T1000 (cell line): ENCODE data around the gene GPATCH11.

Experiments
- DNase-seq: peaks from one replicate; lab custom pipeline; 2025; ENCODE audit warnings: mixed read lengths; lab: John Stamatoyannopoulos, UW

GPATCH11 gene

DNA sequence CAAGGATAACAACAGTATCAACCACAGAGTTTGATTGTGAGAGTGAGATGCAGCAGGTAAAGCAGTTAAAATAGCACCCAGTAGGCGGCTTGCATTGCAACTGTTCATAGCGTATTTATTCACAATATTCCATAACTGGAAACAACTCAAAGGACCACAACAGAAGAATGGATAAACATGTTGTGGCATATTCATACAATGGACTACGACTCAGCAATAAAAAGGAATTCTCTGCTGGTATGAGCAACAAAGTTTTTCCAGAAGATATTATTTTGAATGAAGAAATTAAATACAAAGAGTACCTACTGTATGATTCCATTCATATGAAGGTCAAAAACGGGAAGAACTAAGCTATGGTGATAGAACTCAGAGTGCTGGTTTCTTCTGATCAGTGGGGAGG, 25.2 kb downstream of the GPATCH11 start:
- no peak for DNase-seq

DNA sequence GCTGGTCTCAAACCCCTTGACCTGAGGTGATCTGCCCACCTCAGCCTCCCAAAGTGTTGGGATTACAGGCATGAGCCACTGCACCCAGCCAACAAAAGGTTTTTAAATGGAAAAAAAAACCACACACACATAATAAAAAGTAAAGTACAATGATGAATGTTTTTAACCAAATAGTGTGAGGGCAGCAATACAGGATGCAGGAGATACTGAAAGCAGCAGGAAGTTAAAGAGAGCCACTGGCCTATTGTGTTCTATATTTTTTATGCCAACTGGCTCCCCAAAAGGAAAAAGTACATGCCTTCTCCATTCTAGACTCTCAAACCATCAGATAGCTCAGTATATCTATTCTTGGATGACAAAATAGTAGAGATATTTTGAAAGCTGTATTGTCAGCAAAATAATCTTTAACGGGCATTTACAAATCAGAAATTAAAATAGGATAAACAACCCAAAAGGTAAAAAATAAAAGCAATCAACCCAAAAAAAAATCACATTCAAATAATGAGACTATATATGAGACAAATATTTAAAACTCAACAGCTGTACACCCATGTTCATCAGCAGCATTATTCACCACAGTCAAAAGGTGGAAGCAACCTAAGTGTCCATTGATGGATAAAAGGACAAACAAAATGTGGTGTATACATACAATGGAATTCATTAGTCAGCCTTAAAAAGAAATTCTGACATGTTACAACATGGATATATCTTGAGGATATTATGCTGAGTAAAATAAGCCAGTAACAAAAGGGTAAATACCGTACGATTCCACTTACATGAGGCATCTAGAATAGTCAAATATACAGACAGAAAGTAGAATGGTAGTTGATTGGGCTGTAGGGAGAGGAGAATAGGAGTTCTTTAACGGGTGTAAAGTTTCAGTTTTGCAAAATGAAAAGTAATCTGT, 26.2 kb downstream of the GPATCH11 start:
- no peak for DNase-seq

DNA sequence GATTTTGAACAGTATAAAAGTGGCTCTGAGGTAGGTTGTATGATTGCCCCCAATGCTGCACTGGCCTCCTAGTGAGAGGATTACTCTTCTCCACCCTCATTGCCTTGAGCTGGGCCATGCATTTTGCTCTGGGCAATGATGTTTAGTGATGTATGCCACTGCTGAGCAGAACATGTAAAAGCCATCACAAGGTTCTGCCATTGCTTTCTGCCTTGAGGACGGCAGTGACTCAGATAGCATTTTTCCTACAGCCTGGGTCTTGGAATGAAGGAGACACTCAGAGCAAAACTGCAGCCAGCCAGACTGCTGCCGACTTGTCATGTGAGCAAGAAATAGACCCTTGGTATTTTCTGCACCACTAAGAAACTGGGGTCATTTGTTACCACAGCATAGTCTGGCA, 27.6 kb downstream of the GPATCH11 start:
- no peak for DNase-seq

DNA sequence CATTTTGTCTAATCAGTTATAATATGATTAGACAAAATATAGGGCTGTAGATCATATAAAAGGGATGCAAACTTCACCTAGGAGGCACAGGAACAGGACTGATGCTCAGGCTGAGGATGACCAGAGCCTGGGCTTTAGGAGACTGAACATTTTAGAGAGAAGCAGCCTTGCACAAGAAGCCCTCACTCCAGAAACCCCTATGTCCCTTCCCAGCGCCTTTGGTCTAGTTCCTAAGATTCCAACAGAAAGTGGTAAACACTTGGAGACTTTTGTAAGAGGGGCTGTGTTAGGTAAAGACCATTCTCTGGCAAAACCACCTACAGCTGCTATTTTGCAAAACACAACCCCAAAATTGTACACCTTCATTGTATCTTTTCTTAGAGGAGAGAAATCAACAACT, 33.2 kb downstream of the GPATCH11 start:
- DNase-seq, result no peak

DNA sequence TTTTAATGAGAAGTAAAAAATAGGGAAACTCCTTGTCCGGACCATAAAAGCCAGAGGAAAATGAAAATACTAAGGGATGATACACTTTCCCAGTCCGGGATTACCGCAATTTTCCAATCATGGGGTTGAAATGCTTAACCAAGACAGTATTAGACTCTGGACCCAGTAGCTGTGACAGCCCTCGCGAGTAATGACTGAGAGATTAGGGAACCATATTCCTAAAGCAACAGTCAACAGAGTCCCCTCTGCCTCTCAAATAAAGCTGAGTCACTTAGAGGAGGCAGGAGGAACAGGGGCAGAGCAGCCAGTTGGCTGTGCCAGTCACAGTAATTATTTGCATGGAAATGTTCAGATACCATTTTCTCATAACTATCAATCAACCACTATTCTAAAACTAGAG, 34.8 kb downstream of the GPATCH11 start:
- DNase-seq, result no peak

DNA sequence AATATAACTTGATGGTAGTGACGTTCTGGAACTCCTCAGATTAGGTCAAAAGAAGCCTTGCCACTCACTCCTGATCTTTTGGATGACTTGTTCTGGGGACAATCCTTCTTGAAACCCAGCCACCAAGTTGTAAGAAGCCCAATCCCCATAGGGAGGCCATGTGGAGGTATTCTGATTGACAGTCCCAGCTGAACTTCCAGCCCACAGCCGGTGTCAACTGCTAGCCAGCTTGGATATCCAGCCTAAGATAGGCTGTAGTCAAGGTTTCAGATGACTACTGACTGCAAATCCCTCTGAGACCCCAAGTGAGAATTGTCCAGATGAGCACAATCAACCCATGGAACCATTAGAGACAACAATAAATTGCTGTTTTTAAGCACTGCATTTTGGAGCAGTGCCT, 41.1 kb downstream of the GPATCH11 start:
- no peak for DNase-seq

DNA sequence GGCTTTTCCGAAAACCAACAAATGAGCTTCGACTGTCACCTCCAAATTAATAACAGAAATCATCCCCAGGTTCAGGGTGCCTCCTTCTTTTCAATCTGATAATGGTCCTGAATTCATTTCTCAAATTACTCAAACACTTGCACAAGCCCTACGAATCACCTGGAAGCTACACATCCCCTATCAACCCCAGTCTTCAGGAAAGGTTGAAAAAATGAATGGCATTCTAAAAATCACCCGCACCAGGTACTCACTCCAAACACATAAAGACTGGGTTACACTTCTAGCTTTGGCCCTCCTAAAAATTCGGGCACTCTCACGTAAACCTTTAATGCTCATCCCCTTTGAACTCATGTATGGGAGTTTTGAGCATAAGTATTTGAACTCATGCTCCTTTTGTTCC, 48.6 kb downstream of the GPATCH11 start:
- no peak for DNase-seq

DNA sequence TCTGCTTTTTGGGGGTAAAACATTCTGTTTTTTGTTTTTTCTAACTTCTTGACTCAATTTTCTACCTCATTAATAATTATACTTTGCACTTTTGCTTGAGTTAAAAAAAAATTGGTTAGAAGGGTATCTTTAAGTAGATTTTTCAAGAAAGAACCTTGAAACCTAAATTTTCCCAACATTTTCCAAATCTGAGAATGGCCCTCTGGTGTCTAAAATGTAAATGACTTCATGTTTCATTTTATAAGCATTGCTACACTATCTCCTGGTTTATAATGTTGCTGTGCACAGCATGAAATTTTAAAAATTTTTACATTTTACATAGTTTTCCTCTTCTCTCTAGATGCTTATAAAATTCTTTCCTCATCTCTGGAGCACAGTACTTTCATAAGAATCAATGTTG, 58.2 kb downstream of the GPATCH11 start:
- no peak for DNase-seq

DNA sequence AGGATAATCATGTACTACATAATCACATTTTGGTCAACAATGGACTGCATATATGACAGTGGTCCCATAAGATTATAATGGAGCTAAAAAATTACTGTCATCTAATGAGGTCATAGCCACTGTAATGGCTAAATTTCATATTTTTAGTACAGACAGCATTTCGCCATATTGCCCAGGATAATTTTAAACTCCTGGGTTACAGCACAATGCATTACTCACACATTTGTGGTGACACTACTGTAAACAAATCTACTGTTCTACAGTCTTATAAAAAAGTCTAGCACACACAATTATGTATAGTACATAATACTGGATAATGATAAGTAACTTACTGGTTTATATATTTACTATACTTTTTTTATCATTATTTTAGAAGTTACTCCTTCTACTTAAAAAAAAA, 59.7 kb downstream of the GPATCH11 start:
- DNase-seq, result no peak

DNA sequence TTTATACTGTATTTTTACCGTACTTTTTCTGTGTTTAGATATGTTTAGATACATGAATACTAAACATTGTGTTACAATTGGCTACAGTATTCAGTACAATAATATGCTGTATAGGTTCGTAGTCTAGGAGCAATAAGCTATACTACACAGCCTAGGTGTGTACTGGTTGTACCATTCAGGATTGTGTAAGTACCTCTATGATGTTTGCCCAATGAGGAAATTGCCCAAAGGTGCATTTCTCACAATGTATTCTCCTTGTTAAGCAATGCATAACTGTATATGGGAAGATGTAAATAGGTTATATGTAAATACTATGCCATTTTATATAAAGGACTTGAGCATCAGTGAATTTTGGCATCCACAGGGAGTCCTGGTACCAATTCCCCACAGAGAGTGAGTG, 61.7 kb downstream of the GPATCH11 start:
- DNase-seq, result no peak

DNA sequence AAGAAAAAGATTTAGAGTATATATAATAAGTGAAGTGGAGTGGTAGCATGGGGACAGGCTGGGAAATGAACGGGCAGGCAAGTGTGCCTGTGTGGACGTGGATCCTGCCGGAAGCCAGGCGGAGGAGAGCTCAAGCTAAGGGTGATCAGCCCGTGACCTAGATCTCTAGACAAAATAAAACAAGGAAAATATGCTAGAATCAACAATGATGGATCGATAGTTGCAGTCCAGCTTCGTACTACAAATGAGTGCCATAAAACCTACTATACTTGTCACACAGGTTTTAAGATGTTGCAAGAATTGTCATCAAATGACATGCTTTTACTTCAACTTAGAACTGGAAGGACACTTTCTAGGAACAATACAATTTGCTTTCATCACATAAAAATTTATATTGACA, 64.0 kb downstream of the GPATCH11 start:
- no peak for DNase-seq
